HepG2 (cell line): ENCODE data around the gene UTP4. TPM values are rescaled to one million over a fixed set of nuclear protein-coding genes. Genes with fewer than 3 reads are reported as not detected.

Experiments
- ATAC-seq: fragments of 200-7000 bp; cut with Tn5 transposase; 3 replicates; pipeline ENCODE4 v1.9.1; 2020; ENCODE audit warnings: mild to moderate bottlenecking, moderate library complexity
- BruUV-seq: library from RNA; stranded (reverse); fragments of 400-500 nt; replicated peaks from 2 replicates; lab custom pipeline; 2021; lab: Mats Ljungman, UMichigan
- CTCF ChIA-PET: fragments of 300-600 bp; formaldehyde crosslinking; extraction: SDS; loops from one replicate; lab custom pipeline; 2021; ENCODE audit warnings: low total read pairs, inconsistent platforms, low intra/inter-chr PET ratio; lab: Yijun Ruan, JAX
- POLR2A ChIA-PET: fragments of 350-600 bp; sonication (Branson Sonifier 250); formaldehyde crosslinking; loops from one replicate; lab custom pipeline; 2020; ENCODE audit warnings: antibody characterized with exemption, inconsistent platforms; lab: Yijun Ruan, JAX
- DNase-seq: peaks from one replicate; pipeline ENCODE4 v3.0.0-alpha.2; 2015; ENCODE audit warnings: low spot score
- FAIRE-seq: peaks from 3 replicates; lab custom pipeline; 2011; peaks lifted over from hg19 to GRCh38; lab: Jason Lieb, UNC
- H2AFZ ChIP-seq: one replicate; pipeline ENCODE4 v1.6.1; 2011; ENCODE audit warnings: low read length, inconsistent platforms
- H3K27ac ChIP-seq: fragments of 300-600 bp; 3 replicates; pipeline ENCODE4 v1.8.0; 2011; ENCODE audit warnings: mixed run types, mild to moderate bottlenecking, mixed read lengths, low read length, inconsistent platforms; ENCODE audit not compliant: insufficient read depth; ENCODE audit errors: extremely low read length
- H3K27me3 ChIP-seq, 2 experiments: fragments of 200-600 bp in 1 of 2; 2 replicates in 1 of 2; 3 replicates in 1 of 2; pipeline versions ENCODE4 v1.6.0 to v1.8.0; 2011; ENCODE audit warnings: low read length in 2 of 2, mild to moderate bottlenecking in 2 of 2, moderate library complexity in 2 of 2, inconsistent platforms in 1 of 2; ENCODE audit not compliant: insufficient read depth in 2 of 2, control insufficient read depth in 1 of 2
- H3K36me3 ChIP-seq, 2 experiments: fragments of 200-600 bp in 1 of 2; replicated peaks in 1 of 2; 2 replicates in 1 of 2; 3 replicates in 1 of 2; pipeline versions ENCODE4 v1.5.1 to v1.8.0; 2011; ENCODE audit warnings: low read length in 2 of 2, inconsistent platforms in 1 of 2; ENCODE audit not compliant: insufficient read depth in 2 of 2, control insufficient read depth in 1 of 2
- H3K4me1 ChIP-seq: 2 replicates; pipeline ENCODE4 v1.5.1; 2012; ENCODE audit warnings: low read length, inconsistent platforms; ENCODE audit not compliant: insufficient read depth
- H3K4me2 ChIP-seq: 2 replicates; pipeline ENCODE4 v1.6.0; 2011; ENCODE audit warnings: low read depth, low read length, inconsistent platforms
- H3K4me3 ChIP-seq, 3 experiments: fragments of 200-600 bp in 1 of 3; sonication (generic), shearing (Covaris generic) in 1 of 3; replicated peaks in 1 of 3; 2 replicates each; pipeline ENCODE4 v1.5.1; 2011 to 2016; ENCODE audit warnings: low read length in 3 of 3, inconsistent platforms in 2 of 3, low read depth in 2 of 3, mild to moderate bottlenecking in 2 of 3, control low read depth in 1 of 3, mixed read lengths in 1 of 3; ENCODE audit not compliant: insufficient read depth in 1 of 3
- H3K79me2 ChIP-seq: one replicate; pipeline ENCODE4 v1.6.1; 2011; ENCODE audit warnings: low read length, inconsistent platforms; ENCODE audit not compliant: insufficient read depth
- H3K9ac ChIP-seq: 2 replicates; pipeline ENCODE4 v1.6.0; 2011; ENCODE audit warnings: mild to moderate bottlenecking, low read depth, low read length, inconsistent platforms; ENCODE audit not compliant: insufficient read depth
- H3K9me3 ChIP-seq: 2 replicates; pipeline ENCODE4 v1.5.1; 2012; ENCODE audit warnings: mild to moderate bottlenecking, low read length
- H4K20me1 ChIP-seq: 2 replicates; pipeline ENCODE4 v1.6.0; 2011; ENCODE audit warnings: inconsistent platforms, mild to moderate bottlenecking, low read length, moderate library complexity; ENCODE audit not compliant: insufficient read depth
- ARHGAP35 ChIP-seq: sonication (generic); formaldehyde crosslinking; IDR thresholded peaks from 2 replicates; pipeline ENCODE4 v1.9.0; 2022; ENCODE audit warnings: mild to moderate bottlenecking, inconsistent platforms, moderate library complexity, missing genetic modification reagents, borderline replicate concordance
- CENPT ChIP-seq: sonication (generic); formaldehyde crosslinking; IDR thresholded peaks from 2 replicates; pipeline ENCODE4 v1.8.0; 2022; ENCODE audit warnings: low read depth, mild to moderate bottlenecking, moderate library complexity, missing genetic modification reagents
- CREB3 ChIP-seq: sonication (generic); formaldehyde crosslinking; IDR thresholded peaks from 2 replicates; pipeline ENCODE4 v1.5.0; 2020; ENCODE audit warnings: missing genetic modification reagents
- FOXO1 ChIP-seq: sonication (generic); formaldehyde crosslinking; IDR thresholded peaks from 2 replicates; pipeline ENCODE4 v1.4.0; 2020; ENCODE audit warnings: missing genetic modification reagents
- GABPA ChIP-seq, 2 experiments: IDR thresholded peaks; 2 replicates each; pipeline ENCODE4 v1.6.1; 2011 to 2016; ENCODE audit warnings: low read depth in 2 of 2, low read length in 1 of 2, missing biosample characterization in 1 of 2, missing genetic modification characterization in 1 of 2
- GPBP1L1 ChIP-seq: sonication (generic); formaldehyde crosslinking; IDR thresholded peaks from 2 replicates; pipeline ENCODE4 v1.5.0; 2020; ENCODE audit warnings: mild to moderate bottlenecking, missing genetic modification reagents
- MIER2 ChIP-seq: IDR thresholded peaks from 2 replicates; pipeline ENCODE4 v1.6.1; 2016; ENCODE audit warnings: missing biosample characterization, missing genetic modification reagents
- MLLT10 ChIP-seq: sonication (generic); formaldehyde crosslinking; IDR thresholded peaks from 2 replicates; pipeline ENCODE4 v1.4.0; 2020; ENCODE audit warnings: missing genetic modification reagents
- MXI1 ChIP-seq: IDR thresholded peaks from 3 replicates; pipeline ENCODE4 v1.6.1; 2012; ENCODE audit warnings: low read depth, low read length, inconsistent platforms, borderline replicate concordance
- NFIC ChIP-seq: IDR thresholded peaks from 2 replicates; pipeline ENCODE4 v1.6.1; 2012; ENCODE audit warnings: mild to moderate bottlenecking, low read length, inconsistent platforms
- RAD21 ChIP-seq: fragments of 450-650 bp; formaldehyde crosslinking; IDR thresholded peaks from 2 replicates; pipeline ENCODE4 v1.5.0; 2020; ENCODE audit warnings: mild to moderate bottlenecking
- ZBTB2 ChIP-seq: sonication (generic); formaldehyde crosslinking; IDR thresholded peaks from 2 replicates; pipeline ENCODE4 v1.8.0; 2022; ENCODE audit warnings: low read depth, missing genetic modification reagents
- ZFAT ChIP-seq: sonication (generic); formaldehyde crosslinking; conservative IDR thresholded peaks from 2 replicates; pipeline ENCODE4 v1.8.1; 2023; ENCODE audit warnings: missing genetic modification reagents, inconsistent platforms
- ZNF709 ChIP-seq: sonication (generic); formaldehyde crosslinking; IDR thresholded peaks from 2 replicates; pipeline ENCODE4 v1.5.0; 2020; ENCODE audit warnings: mild to moderate bottlenecking, missing genetic modification reagents
- ZNF839 ChIP-seq: sonication (generic); formaldehyde crosslinking; IDR thresholded peaks from 2 replicates; pipeline ENCODE4 v1.4.0; 2020; ENCODE audit warnings: missing genetic modification reagents, mild to moderate bottlenecking, borderline replicate concordance
- ZXDC ChIP-seq: sonication (generic); formaldehyde crosslinking; IDR thresholded peaks from 2 replicates; pipeline ENCODE4 v1.5.0; 2020; ENCODE audit warnings: mild to moderate bottlenecking, missing genetic modification reagents
- WGBS: methylation state at CpG from one replicate; pipeline ENCODE4 v1.1.6; 2017; ENCODE audit warnings: low lambda C conversion rate; 5-methylcytosine and 5-hydroxymethylcytosine counted together
- in situ Hi-C: cut with HindIII; loops from 2 replicates; pipeline ENCODE4 v1.10.0; 2017; ENCODE audit warnings: low pct_unique_long_range_greater_than_20kb; ENCODE audit not compliant: extremely low pct_ligation_motif_present
- intact Hi-C: fragments of 100-400 bp; cut with micrococcal nuclease; formaldehyde crosslinking; loops from one replicate; pipeline ENCODE4 v1.10.0; 2022; ENCODE audit not compliant: unreplicated experiment
- polyA plus RNA-seq, 8 experiments: library from polyadenylated mRNA; depleted of rRNA in 3 of 8; stranded (reverse) in 7 of 8; unstranded in 1 of 8; fragments of >200 nt; fragmentation: Illumina TruSeq in 4 of 8; extraction: Trizol in 4 of 8; gene quantifications; 2 replicates each; pipeline versions ENCODE4 v1.2.1 to v1.2.3, GENCODE V29; 2011 to 2016; ENCODE audit warnings: low read depth in 4 of 8, missing spikeins in 1 of 8, mixed read lengths in 1 of 8; ENCODE audit not compliant: insufficient read depth in 1 of 8
- total RNA-seq, 5 experiments: library from RNA; depleted of rRNA; stranded (reverse); fragments of >200 nt; fragmentation: Illumina TruSeq; extraction: Trizol; gene quantifications; 2 replicates each; pipeline ENCODE4 v1.2.3, GENCODE V29; 2016; ENCODE audit warnings: low read depth in 1 of 5

UTP4 gene
- total and polyA plus RNA-seq, 2 of the 13 experiments (the other 11 are each of a cell fraction or from before 2014, with no cell fraction given): 30.0 to 85.8 TPM

- FAIRE-seq (no peak), DNase-seq (no peak), ATAC-seq (no peak)
- H3K27ac ChIP-seq: no peak overlapping the region
- TF ChIP-seq ZNF709 (CRISPR knock-in tag): no peak
- TF ChIP-seq RAD21 (CRISPR knock-in tag): no peak
- TF ChIP-seq NFIC: no peak
- TF ChIP-seq MIER2: no peak
- no peak for TF ChIP-seq GPBP1L1
- no peak for TF ChIP-seq ZXDC (CRISPR knock-in tag)
- no peak for TF ChIP-seq ARHGAP35 (CRISPR knock-in tag)
- no peak for TF ChIP-seq MXI1
- no peak for TF ChIP-seq ZBTB2 (CRISPR knock-in tag)
- TF ChIP-seq FOXO1 (CRISPR knock-in tag): no peak
- TF ChIP-seq GABPA (IDR thresholded peaks at IDR 0.05; ENCODE audit: low read depth, low read length): no peak
- no peak for TF ChIP-seq GABPA (CRISPR knock-in tag; IDR thresholded peaks at IDR 0.05; ENCODE audit: low read depth)
- no peak for TF ChIP-seq MLLT10
- TF ChIP-seq ZNF839: no peak
- no peak for TF ChIP-seq CENPT
- TF ChIP-seq ZFAT (CRISPR knock-in tag): no peak
- TF ChIP-seq CREB3 (CRISPR knock-in tag): no peak
- peaks cover 19 to 43% of the 10 kb centered on the region in 2 experiments for H3K36me3 ChIP-seq
- no peaks in the 10 kb centered on the region for H4K20me1 ChIP-seq
- POLR2A ChIA-PET: interaction anchor here (0.6 to 1.5 kb wide), 2 partner anchors 14 to 32 kb away, joined by 3 read pairs; partner anchors contain the start of gene HAS3
- no peaks in the 10 kb centered on the region for H3K27me3 ChIP-seq
- BruUV-seq: no TSS peak
- H3K9ac ChIP-seq: no peak overlapping the region
- no peak overlapping the region for H2AFZ ChIP-seq
- CTCF ChIA-PET: no interaction called here
- 99% methylated on average over 19 of the region's 19 CpGs for WGBS
- intact Hi-C loops: no loop called here
- H3K79me2 ChIP-seq: no peaks in the 10 kb centered on the region
- no peak overlapping the region for H3K4me2 ChIP-seq
- in situ Hi-C loops: loop anchor here (5.0 to 25.0 kb wide), 3 partner anchors 218 to 408 kb away; partner anchors contain the start of gene TANGO6
- H3K9me3 ChIP-seq: no peaks in the 10 kb centered on the region
- peaks cover 14% of the 10 kb centered on the region for H3K4me1 ChIP-seq
- H3K4me3 ChIP-seq: no peak overlapping the region
Measured at GRCh38 chr16:69120096-69120664, 12.3 kb upstream of the UTP4 start.
